GM23338 (cell line): ENCODE data around the gene DUSP1. TPM values are rescaled to one million over a fixed set of nuclear protein-coding genes. Genes with fewer than 3 reads are reported as not detected.
A peak's percentile ranks its signal among the peaks of the same experiment; 100 is the strongest.

ENCODE experiments used
- ATAC-seq: fragments of 200-7000 bp; cut with Tn5 transposase; 3 replicates; pipeline ENCODE4 v1.9.1; 2020
- DNase-seq: peaks from one replicate; pipeline ENCODE4 v3.0.0-alpha.2; 2015; ENCODE audit warnings: low spot score
- H2AFZ ChIP-seq: fragments of 200-600 bp; sonication (generic); 2 replicates; pipeline ENCODE4 v1.8.0; 2016; ENCODE audit warnings: antibody characterized with exemption, mild to moderate bottlenecking, moderate library complexity
- H3F3A ChIP-seq: fragments of 200-600 bp; sonication (generic); replicated peaks from 2 replicates; pipeline ENCODE4 v1.8.0; 2017; ENCODE audit warnings: antibody characterized with exemption, mixed run types, low read depth
- H3K27ac ChIP-seq: fragments of 200-600 bp; sonication (generic); 2 replicates; pipeline ENCODE4 v1.6.1; 2016; ENCODE audit warnings: low read depth
- H3K27me3 ChIP-seq: fragments of 200-600 bp; sonication (generic); 2 replicates; pipeline ENCODE4 v1.8.0; 2016; ENCODE audit warnings: mild to moderate bottlenecking, mixed run types, moderate library complexity; ENCODE audit not compliant: insufficient read depth
- H3K36me3 ChIP-seq: fragments of 200-600 bp; sonication (generic); 2 replicates; pipeline ENCODE4 v1.8.0; 2016; ENCODE audit warnings: mild to moderate bottlenecking; ENCODE audit not compliant: insufficient read depth
- H3K4me1 ChIP-seq: fragments of 200-600 bp; sonication (generic); 2 replicates; pipeline ENCODE4 v1.8.0; 2016; ENCODE audit warnings: mild to moderate bottlenecking, moderate library complexity; ENCODE audit not compliant: insufficient read depth
- H3K4me2 ChIP-seq: fragments of 200-600 bp; sonication (generic); 2 replicates; pipeline ENCODE4 v1.7.1; 2017; ENCODE audit warnings: mixed run types
- H3K4me3 ChIP-seq: fragments of 200-600 bp; sonication (generic); 2 replicates; pipeline ENCODE4 v1.6.1; 2016; ENCODE audit warnings: mixed run types
- H3K79me2 ChIP-seq: fragments of 200-600 bp; sonication (generic); replicated peaks from 2 replicates; pipeline ENCODE4 v1.8.0; 2017; ENCODE audit warnings: mild to moderate bottlenecking; ENCODE audit not compliant: insufficient read depth
- H3K9me2 ChIP-seq: fragments of 200-600 bp; sonication (generic); 2 replicates; pipeline ENCODE4 v1.8.0; 2017; ENCODE audit not compliant: insufficient read depth
- H4K20me1 ChIP-seq: fragments of 200-600 bp; sonication (generic); replicated peaks from 2 replicates; pipeline ENCODE4 v1.8.0; 2017; ENCODE audit warnings: mild to moderate bottlenecking; ENCODE audit not compliant: insufficient read depth
- H3K27ac Mint-ChIP-seq: 2 replicates; pipeline ENCODE4 v1.8.0; 2020; ENCODE audit warnings: inconsistent platforms, mild to moderate bottlenecking, moderate library complexity, mixed read lengths
- H3K27me3 Mint-ChIP-seq: 3 replicates; pipeline ENCODE4 v1.8.0; 2022; ENCODE audit warnings: low read depth, mild to moderate bottlenecking, moderate library complexity, mixed read lengths, inconsistent platforms; ENCODE audit not compliant: insufficient read depth, poor library complexity
- H3K36me3 Mint-ChIP-seq: 3 replicates; pipeline ENCODE4 v1.8.0; 2021; ENCODE audit warnings: low read depth, mild to moderate bottlenecking, inconsistent platforms, moderate library complexity, mixed read lengths
- H3K4me1 Mint-ChIP-seq: 3 replicates; pipeline ENCODE4 v1.8.0; 2020; ENCODE audit warnings: mild to moderate bottlenecking, inconsistent platforms, mixed read lengths
- H3K4me3 Mint-ChIP-seq: 3 replicates; pipeline ENCODE4 v1.8.0; 2021; ENCODE audit warnings: moderate library complexity, mild to moderate bottlenecking, inconsistent platforms, mixed read lengths
- H3K9me3 Mint-ChIP-seq: 3 replicates; pipeline ENCODE4 v1.8.0; 2020; ENCODE audit warnings: moderate library complexity, mild to moderate bottlenecking, inconsistent platforms, mixed read lengths
- EZH2 ChIP-seq: fragments of 200-600 bp; sonication (generic); IDR thresholded peaks from one replicate; pipeline ENCODE4 v1.8.0; 2017; ENCODE audit warnings: antibody characterized with exemption, mild to moderate bottlenecking, low read depth; ENCODE audit not compliant: unreplicated experiment
- EZH2phosphoT487 ChIP-seq: fragments of 200-600 bp; sonication (generic); IDR thresholded peaks from one replicate; pipeline ENCODE4 v1.8.1; 2018; ENCODE audit warnings: antibody characterized with exemption; ENCODE audit not compliant: unreplicated experiment
- JUNB ChIP-seq: IDR thresholded peaks from one replicate; pipeline ENCODE4 v1.6.1; 2016; ENCODE audit warnings: antibody characterized with exemption; ENCODE audit not compliant: unreplicated experiment
- NANOG ChIP-seq: IDR thresholded peaks from 2 replicates; pipeline ENCODE4 v1.6.1; 2016; ENCODE audit warnings: antibody characterized with exemption, borderline replicate concordance
- POLR2AphosphoS5 ChIP-seq: IDR thresholded peaks from 2 replicates; pipeline ENCODE4 v1.6.1; 2016; ENCODE audit warnings: antibody characterized with exemption, low read depth
- STAT1 ChIP-seq: IDR thresholded peaks from one replicate; pipeline ENCODE4 v1.6.1; 2016; ENCODE audit warnings: antibody characterized with exemption; ENCODE audit not compliant: unreplicated experiment
- ZNF114 ChIP-seq: fragments of 250-450 bp; sonication (Bioruptor Pico); IDR thresholded peaks from 2 replicates; pipeline ENCODE4 v1.5.0; 2020; ENCODE audit warnings: mild to moderate bottlenecking, moderate library complexity
- ZNF331 ChIP-seq: fragments of 250-450 bp; sonication (Bioruptor Pico); IDR thresholded peaks from 2 replicates; pipeline ENCODE4 v1.5.0; 2020; ENCODE audit warnings: low read depth, mild to moderate bottlenecking, moderate library complexity
- polyA plus RNA-seq: library from polyadenylated mRNA; unstranded; fragments of >200 nt; fragmentation: Nextera tagmentation; extraction: Ambion mirVana; gene quantifications from 2 replicates; pipeline ENCODE4 v1.2.1, GENCODE V29; 2016
- total RNA-seq: library from RNA; depleted of rRNA; stranded (reverse); fragments of >200 nt; shearing (Covaris generic); gene quantifications from 2 replicates; pipeline ENCODE4 v1.2.3, GENCODE V29; 2014
- TF ChIP-seq, protein P1 (sequence below): IDR thresholded peaks from 2 replicates; pipeline ENCODE4 v1.6.1; 2016; ENCODE audit warnings: antibody characterized with exemption
- TF ChIP-seq, protein P2 (sequence below): IDR thresholded peaks from one replicate; pipeline ENCODE4 v1.6.1; 2018; ENCODE audit warnings: antibody characterized with exemption; ENCODE audit not compliant: unreplicated experiment
- TF ChIP-seq, protein P3 (sequence below), 2 experiments: fragments of 200-600 bp in 1 of 2; sonication (generic) in 1 of 2; conservative IDR thresholded peaks; 2 replicates each; pipeline versions ENCODE4 v1.5.1 to v1.6.1; 2016 to 2017; ENCODE audit warnings: antibody characterized with exemption in 2 of 2, low read depth in 2 of 2, mild to moderate bottlenecking in 2 of 2, moderate library complexity in 1 of 2
- TF ChIP-seq, protein P4 (sequence below): fragments of 250-450 bp; sonication (Bioruptor Pico); IDR thresholded peaks from 2 replicates; pipeline ENCODE4 v1.5.0; 2020; ENCODE audit warnings: mild to moderate bottlenecking, moderate library complexity

The DUSP1 gene
- total and polyA plus RNA-seq, 2 experiments from 2014 or later, result 9.7 to 17.2 TPM

DNA sequence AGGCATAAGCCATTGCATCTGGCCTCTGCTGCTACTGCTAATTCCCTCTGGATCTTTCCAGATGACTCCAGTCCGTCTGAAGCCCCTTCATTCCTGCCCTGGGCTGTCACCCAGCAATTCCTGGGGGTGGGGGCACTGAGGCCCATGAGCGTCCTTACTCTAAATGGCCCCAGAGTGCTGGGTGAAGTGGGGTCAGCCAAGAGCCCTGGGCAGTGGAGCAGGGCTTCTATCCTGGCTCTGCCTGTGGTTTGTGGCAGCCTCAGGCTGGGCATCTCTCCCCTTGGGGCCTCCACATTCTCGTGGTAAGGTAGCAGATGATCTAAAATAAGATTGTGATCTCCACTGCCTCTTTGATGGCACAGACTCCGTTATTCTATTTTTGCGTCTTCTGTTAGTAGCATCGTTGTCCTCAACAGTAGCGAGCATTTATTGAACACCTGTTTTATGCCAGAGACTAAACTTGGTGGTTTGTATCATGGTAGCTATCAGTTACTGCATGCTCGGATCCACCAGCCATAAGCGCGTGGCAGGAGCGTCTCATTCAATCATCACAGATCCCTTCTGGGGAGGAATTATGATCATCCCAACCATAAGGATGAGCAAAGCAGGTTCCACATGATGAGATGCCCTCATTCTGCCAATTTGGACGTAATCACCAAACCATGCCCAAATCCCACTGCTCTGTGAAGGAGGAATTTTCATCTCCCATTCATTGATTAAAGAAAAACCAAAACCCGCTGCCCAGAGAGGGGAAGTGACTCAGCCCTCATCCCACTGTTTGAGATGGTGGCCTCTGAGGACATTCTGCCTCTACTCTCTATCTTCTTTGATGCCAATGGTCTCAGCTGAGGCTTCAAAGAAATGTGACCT is 21.9 kb upstream of the DUSP1 start:
- H3F3A ChIP-seq, result no peaks in the 10 kb centered on the region
- H3K27me3 ChIP-seq, result no peaks in the 10 kb centered on the region
- no peak overlapping the region for H3K4me3 ChIP-seq
- peaks cover 13% of the 10 kb centered on the region; the same call in 1 of the 2 replicates for H3K4me1 ChIP-seq
- Mint-ChIP-seq H3K4me1 (peaks cover 13% of the 10 kb centered on the region), H3K9me3 (no peaks in the 10 kb centered on the region), H3K27ac (no peak overlapping the region), H3K27me3 (peaks cover 8% of the 10 kb centered on the region), H3K36me3 (no peaks in the 10 kb centered on the region), H3K4me3 (no peak overlapping the region)
- no peak for TF ChIP-seq ZNF114
- TF ChIP-seq EZH2, result no peak
- TF ChIP-seq, protein P1, sequence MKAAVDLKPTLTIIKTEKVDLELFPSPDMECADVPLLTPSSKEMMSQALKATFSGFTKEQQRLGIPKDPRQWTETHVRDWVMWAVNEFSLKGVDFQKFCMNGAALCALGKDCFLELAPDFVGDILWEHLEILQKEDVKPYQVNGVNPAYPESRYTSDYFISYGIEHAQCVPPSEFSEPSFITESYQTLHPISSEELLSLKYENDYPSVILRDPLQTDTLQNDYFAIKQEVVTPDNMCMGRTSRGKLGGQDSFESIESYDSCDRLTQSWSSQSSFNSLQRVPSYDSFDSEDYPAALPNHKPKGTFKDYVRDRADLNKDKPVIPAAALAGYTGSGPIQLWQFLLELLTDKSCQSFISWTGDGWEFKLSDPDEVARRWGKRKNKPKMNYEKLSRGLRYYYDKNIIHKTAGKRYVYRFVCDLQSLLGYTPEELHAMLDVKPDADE, result no peak
- TF ChIP-seq, protein P2, sequence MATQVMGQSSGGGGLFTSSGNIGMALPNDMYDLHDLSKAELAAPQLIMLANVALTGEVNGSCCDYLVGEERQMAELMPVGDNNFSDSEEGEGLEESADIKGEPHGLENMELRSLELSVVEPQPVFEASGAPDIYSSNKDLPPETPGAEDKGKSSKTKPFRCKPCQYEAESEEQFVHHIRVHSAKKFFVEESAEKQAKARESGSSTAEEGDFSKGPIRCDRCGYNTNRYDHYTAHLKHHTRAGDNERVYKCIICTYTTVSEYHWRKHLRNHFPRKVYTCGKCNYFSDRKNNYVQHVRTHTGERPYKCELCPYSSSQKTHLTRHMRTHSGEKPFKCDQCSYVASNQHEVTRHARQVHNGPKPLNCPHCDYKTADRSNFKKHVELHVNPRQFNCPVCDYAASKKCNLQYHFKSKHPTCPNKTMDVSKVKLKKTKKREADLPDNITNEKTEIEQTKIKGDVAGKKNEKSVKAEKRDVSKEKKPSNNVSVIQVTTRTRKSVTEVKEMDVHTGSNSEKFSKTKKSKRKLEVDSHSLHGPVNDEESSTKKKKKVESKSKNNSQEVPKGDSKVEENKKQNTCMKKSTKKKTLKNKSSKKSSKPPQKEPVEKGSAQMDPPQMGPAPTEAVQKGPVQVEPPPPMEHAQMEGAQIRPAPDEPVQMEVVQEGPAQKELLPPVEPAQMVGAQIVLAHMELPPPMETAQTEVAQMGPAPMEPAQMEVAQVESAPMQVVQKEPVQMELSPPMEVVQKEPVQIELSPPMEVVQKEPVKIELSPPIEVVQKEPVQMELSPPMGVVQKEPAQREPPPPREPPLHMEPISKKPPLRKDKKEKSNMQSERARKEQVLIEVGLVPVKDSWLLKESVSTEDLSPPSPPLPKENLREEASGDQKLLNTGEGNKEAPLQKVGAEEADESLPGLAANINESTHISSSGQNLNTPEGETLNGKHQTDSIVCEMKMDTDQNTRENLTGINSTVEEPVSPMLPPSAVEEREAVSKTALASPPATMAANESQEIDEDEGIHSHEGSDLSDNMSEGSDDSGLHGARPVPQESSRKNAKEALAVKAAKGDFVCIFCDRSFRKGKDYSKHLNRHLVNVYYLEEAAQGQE, result no peak
- TF ChIP-seq, protein P3, sequence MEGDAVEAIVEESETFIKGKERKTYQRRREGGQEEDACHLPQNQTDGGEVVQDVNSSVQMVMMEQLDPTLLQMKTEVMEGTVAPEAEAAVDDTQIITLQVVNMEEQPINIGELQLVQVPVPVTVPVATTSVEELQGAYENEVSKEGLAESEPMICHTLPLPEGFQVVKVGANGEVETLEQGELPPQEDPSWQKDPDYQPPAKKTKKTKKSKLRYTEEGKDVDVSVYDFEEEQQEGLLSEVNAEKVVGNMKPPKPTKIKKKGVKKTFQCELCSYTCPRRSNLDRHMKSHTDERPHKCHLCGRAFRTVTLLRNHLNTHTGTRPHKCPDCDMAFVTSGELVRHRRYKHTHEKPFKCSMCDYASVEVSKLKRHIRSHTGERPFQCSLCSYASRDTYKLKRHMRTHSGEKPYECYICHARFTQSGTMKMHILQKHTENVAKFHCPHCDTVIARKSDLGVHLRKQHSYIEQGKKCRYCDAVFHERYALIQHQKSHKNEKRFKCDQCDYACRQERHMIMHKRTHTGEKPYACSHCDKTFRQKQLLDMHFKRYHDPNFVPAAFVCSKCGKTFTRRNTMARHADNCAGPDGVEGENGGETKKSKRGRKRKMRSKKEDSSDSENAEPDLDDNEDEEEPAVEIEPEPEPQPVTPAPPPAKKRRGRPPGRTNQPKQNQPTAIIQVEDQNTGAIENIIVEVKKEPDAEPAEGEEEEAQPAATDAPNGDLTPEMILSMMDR (conservative IDR thresholded peaks at IDR 0.05; ENCODE audit: low read depth in 2 of 2), result no peak
- TF ChIP-seq, protein P4, sequence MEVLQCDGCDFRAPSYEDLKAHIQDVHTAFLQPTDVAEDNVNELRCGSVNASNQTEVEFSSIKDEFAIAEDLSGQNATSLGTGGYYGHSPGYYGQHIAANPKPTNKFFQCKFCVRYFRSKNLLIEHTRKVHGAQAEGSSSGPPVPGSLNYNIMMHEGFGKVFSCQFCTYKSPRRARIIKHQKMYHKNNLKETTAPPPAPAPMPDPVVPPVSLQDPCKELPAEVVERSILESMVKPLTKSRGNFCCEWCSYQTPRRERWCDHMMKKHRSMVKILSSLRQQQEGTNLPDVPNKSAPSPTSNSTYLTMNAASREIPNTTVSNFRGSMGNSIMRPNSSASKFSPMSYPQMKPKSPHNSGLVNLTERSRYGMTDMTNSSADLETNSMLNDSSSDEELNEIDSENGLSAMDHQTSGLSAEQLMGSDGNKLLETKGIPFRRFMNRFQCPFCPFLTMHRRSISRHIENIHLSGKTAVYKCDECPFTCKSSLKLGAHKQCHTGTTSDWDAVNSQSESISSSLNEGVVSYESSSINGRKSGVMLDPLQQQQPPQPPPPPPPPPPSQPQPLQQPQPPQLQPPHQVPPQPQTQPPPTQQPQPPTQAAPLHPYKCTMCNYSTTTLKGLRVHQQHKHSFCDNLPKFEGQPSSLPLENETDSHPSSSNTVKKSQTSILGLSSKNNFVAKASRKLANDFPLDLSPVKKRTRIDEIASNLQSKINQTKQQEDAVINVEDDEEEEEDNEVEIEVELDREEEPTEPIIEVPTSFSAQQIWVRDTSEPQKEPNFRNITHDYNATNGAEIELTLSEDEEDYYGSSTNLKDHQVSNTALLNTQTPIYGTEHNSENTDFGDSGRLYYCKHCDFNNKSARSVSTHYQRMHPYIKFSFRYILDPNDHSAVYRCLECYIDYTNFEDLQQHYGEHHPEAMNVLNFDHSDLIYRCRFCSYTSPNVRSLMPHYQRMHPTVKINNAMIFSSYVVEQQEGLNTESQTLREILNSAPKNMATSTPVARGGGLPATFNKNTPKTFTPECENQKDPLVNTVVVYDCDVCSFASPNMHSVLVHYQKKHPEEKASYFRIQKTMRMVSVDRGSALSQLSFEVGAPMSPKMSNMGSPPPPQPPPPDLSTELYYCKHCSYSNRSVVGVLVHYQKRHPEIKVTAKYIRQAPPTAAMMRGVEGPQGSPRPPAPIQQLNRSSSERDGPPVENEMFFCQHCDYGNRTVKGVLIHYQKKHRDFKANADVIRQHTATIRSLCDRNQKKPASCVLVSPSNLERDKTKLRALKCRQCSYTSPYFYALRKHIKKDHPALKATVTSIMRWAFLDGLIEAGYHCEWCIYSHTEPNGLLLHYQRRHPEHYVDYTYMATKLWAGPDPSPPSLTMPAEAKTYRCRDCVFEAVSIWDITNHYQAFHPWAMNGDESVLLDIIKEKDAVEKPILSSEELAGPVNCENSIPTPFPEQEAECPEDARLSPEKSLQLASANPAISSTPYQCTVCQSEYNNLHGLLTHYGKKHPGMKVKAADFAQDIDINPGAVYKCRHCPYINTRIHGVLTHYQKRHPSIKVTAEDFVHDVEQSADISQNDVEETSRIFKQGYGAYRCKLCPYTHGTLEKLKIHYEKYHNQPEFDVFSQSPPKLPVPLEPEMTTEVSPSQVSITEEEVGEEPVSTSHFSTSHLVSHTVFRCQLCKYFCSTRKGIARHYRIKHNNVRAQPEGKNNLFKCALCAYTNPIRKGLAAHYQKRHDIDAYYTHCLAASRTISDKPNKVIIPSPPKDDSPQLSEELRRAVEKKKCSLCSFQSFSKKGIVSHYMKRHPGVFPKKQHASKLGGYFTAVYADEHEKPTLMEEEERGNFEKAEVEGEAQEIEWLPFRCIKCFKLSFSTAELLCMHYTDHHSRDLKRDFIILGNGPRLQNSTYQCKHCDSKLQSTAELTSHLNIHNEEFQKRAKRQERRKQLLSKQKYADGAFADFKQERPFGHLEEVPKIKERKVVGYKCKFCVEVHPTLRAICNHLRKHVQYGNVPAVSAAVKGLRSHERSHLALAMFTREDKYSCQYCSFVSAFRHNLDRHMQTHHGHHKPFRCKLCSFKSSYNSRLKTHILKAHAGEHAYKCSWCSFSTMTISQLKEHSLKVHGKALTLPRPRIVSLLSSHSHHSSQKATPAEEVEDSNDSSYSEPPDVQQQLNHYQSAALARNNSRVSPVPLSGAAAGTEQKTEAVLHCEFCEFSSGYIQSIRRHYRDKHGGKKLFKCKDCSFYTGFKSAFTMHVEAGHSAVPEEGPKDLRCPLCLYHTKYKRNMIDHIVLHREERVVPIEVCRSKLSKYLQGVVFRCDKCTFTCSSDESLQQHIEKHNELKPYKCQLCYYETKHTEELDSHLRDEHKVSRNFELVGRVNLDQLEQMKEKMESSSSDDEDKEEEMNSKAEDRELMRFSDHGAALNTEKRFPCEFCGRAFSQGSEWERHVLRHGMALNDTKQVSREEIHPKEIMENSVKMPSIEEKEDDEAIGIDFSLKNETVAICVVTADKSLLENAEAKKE (CRISPR knock-in tag), result no peak
- TF ChIP-seq STAT1, result no peak
- TF ChIP-seq NANOG, result no peak
- TF ChIP-seq POLR2AphosphoS5, result no peak
- no peak for TF ChIP-seq ZNF331 (CRISPR knock-in tag)
- no peak for TF ChIP-seq JUNB
- TF ChIP-seq EZH2phosphoT487, result no peak
- ATAC-seq (no peak), DNase-seq (no peak)
- no peak overlapping the region for H3K4me2 ChIP-seq
- no peaks in the 10 kb centered on the region for H3K36me3 ChIP-seq
- no peaks in the 10 kb centered on the region; the same call in 1 of the 2 replicates for H4K20me1 ChIP-seq
- 0 out of 2 replicates have a peak overlapping the region, but pooled peaks have one; percentile 28 for H2AFZ ChIP-seq
- H3K27ac ChIP-seq, result no peak overlapping the region
- H3K79me2 ChIP-seq, result no peaks in the 10 kb centered on the region
- no peaks in the 10 kb centered on the region for H3K9me2 ChIP-seq
